CD4-positive, CD25-positive, alpha-beta regulatory T cell (primary cell): Measurements from ENCODE around the gene RASL10B. TPM values are rescaled to one million over a fixed set of nuclear protein-coding genes. Genes with fewer than 3 reads are reported as not detected.
"Not testable (repeated sequence)": the region's sequence is repeated elsewhere in the genome, so short reads cannot be mapped to it uniquely, and the experiment has no call there.

Source experiments
- ATAC-seq, 2 donors: fragments of 150-1000 bp; cut with Tn5 transposase; one replicate each; pipeline ENCODE4 v1.10.0; 2021; ENCODE audit warnings: low read depth in 2 of 2, moderate number of reproducible peaks in 2 of 2, moderate library complexity in 1 of 2
- DNase-seq, 3 donors: peaks; one replicate each; pipeline versions ENCODE4 v3.0.0 to v3.0.0-alpha.2; 2012 to 2022; ENCODE audit warnings: mixed read lengths in 1 of 3
- H3K27ac ChIP-seq: one replicate; pipeline ENCODE4 v1.7.0; 2013; ENCODE audit warnings: mild to moderate bottlenecking, low read length; ENCODE audit not compliant: insufficient read depth, poor library complexity, severe bottlenecking
- H3K27me3 ChIP-seq: one replicate; pipeline ENCODE4 v1.7.0; 2013; ENCODE audit warnings: low read length; ENCODE audit not compliant: control insufficient read depth, insufficient read depth
- H3K36me3 ChIP-seq: one replicate; pipeline ENCODE4 v1.7.0; 2013; ENCODE audit warnings: mild to moderate bottlenecking, low read length, moderate library complexity; ENCODE audit not compliant: control insufficient read depth, insufficient read depth
- H3K4me1 ChIP-seq: 2 replicates; pipeline ENCODE4 v1.7.0; 2013; ENCODE audit warnings: mild to moderate bottlenecking, low read length; ENCODE audit not compliant: insufficient read depth, control insufficient read depth, poor library complexity, severe bottlenecking
- H3K4me3 ChIP-seq: one replicate; pipeline ENCODE4 v1.7.0; 2013; ENCODE audit warnings: low read depth, mild to moderate bottlenecking, low read length, moderate library complexity
- H3K9me3 ChIP-seq, 2 experiments: 1 replicate in 1 of 2; 2 replicates in 1 of 2; pipeline ENCODE4 v1.7.0; 2013; ENCODE audit warnings: low read length in 2 of 2, mild to moderate bottlenecking in 1 of 2, moderate library complexity in 1 of 2; ENCODE audit not compliant: control insufficient read depth in 2 of 2
- H3K27ac Mint-ChIP-seq, 3 donors: one replicate each; pipeline ENCODE4 v1.8.0; 2020 to 2022; ENCODE audit warnings: mild to moderate bottlenecking in 3 of 3, mixed read lengths in 3 of 3, moderate library complexity in 2 of 3
- H3K27me3 Mint-ChIP-seq: one replicate; pipeline ENCODE4 v1.8.0; 2022; ENCODE audit warnings: mild to moderate bottlenecking, mixed read lengths
- H3K36me3 Mint-ChIP-seq: one replicate; pipeline ENCODE4 v1.8.0; 2020; ENCODE audit warnings: mixed read lengths
- H3K4me1 Mint-ChIP-seq, 4 donors: one replicate each; pipeline ENCODE4 v1.8.0; 2020 to 2022; ENCODE audit warnings: mixed read lengths in 4 of 4, mild to moderate bottlenecking in 1 of 4
- H3K4me3 Mint-ChIP-seq, 4 donors: one replicate each; pipeline ENCODE4 v1.8.0; 2020 to 2022; ENCODE audit warnings: mild to moderate bottlenecking in 4 of 4, mixed read lengths in 4 of 4, moderate library complexity in 3 of 4
- H3K9me3 Mint-ChIP-seq, 7 donors: one replicate each; pipeline ENCODE4 v1.8.0; 2020 to 2022; ENCODE audit warnings: mixed read lengths in 7 of 7, mild to moderate bottlenecking in 3 of 7, moderate library complexity in 2 of 7
- polyA plus RNA-seq, 4 donors: library from polyadenylated mRNA; unstranded; fragments of 300-500 nt; fragmentation: Illumina TruSeq; gene quantifications; one replicate each; pipeline ENCODE4 v1.2.3, GENCODE V29; 2021
- total RNA-seq: library from RNA; stranded (reverse); gene quantifications from one replicate; pipeline ENCODE4 v1.2.3, GENCODE V29; 2022

The RASL10B gene
- total and polyA plus RNA-seq, 5 donors from 2014 or later, result 0.14 TPM; not detected in 4

DNA sequence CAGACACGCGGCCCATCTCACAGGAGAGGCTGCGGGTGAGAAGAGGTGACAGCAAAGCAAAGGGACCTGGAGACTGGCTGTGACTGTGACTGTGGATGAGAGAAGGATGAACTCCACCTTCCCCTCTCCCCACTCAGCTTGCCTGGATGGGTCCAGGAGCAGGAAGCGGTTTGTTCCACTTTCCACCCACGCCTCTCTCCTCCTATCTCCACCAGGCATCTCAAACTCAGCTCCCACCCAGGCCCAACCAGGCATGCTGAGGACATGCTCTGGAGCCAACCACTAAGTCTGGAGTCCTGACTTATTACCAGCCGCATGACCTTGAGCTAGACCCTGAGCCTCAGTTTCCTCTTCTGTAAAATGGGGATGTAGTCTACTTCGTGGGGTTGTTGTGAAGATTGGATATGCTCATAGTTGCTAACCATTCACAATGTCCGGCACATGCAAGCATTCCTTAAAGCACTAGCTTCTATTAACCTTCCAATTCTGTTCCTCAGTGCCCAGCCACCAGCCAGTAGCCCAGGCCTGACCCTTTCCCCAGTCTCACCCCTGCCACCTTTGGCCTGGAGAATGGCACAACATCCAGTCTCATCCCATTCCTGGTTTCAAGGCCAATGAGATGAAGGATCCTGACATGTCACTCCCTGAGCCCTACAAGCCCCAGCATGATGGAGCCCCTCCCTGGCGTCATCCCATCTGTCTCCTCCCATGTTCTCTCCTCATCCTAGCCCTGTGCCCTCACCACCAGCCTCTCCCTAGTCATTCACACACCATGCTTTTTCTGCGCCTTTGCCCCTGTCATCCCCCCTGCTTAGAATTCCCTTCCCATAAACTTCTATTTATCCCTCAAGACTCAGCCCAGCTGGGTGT, 19.3 kb downstream of the RASL10B start:
- no peaks in the 10 kb centered on the region for H3K9me3 Mint-ChIP-seq
- peaks cover 61% of the 10 kb centered on the region for H3K27me3 Mint-ChIP-seq
- H3K27ac ChIP-seq, result no peak overlapping the region
- H3K4me3 ChIP-seq, result no peak overlapping the region
- H3K9me3 ChIP-seq, result no peaks in the 10 kb centered on the region
- peaks cover 19% of the 10 kb centered on the region for H3K27me3 ChIP-seq
- H3K4me3 Mint-ChIP-seq, result no peak overlapping the region
- no peak for ATAC-seq
- no peaks in the 10 kb centered on the region for H3K36me3 Mint-ChIP-seq
- DNase-seq, result no peak
- no peaks in the 10 kb centered on the region for H3K36me3 ChIP-seq
- no peak overlapping the region for H3K27ac Mint-ChIP-seq
- H3K4me1 Mint-ChIP-seq, result peaks cover 0 to 9% (median 0%) of the 10 kb centered on the region in 4 donors
- peaks cover 9% of the 10 kb centered on the region for H3K4me1 ChIP-seq

DNA sequence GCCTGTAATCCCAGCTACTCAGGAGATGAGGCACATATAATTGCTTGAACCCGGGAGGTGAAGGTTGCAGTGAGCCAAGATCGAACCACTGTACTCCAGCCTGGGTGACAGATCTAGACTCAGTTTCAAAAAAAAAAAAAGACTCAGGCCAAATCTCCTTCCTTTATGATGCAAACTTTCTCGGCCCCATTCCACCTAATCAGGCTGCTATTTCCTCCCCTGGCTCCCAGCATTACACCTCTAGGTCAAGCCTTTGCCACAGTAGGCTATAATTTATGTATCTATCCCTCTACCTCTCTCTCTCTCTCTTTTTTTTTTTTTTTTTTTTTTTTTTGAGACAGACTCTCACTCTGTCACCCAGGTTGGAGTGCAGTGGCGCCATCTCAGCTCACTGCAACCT, 20.1 kb downstream of the RASL10B start:
- H3K4me1 ChIP-seq, DNase-seq, ATAC-seq, H3K27ac ChIP-seq, H3K9me3 Mint-ChIP-seq, H3K36me3 Mint-ChIP-seq, H3K27ac Mint-ChIP-seq, H3K4me1 Mint-ChIP-seq, H3K9me3 ChIP-seq, H3K36me3 ChIP-seq, H3K4me3 ChIP-seq, H3K4me3 Mint-ChIP-seq: not testable (repeated sequence)
- peaks cover 19% of the 10 kb centered on the region for H3K27me3 ChIP-seq
- H3K27me3 Mint-ChIP-seq, result peaks cover 57% of the 10 kb centered on the region

- H3K27me3 ChIP-seq, result peaks cover 19% of the 10 kb centered on the region
Measured at GRCh38 chr17:35752471-35752870, 21.0 kb downstream of the RASL10B start.

GRCh38 chr17:35752945-35753764, 21.7 kb downstream of the RASL10B start, which contains the start of gene GAS2L2:
GAS2L2 (minus strand) TSS chr17:35753239; CDS start chr17:35752850, 389 bp downstream.
- H3K36me3 Mint-ChIP-seq, result no peaks in the 10 kb centered on the region
- Histone ChIP-seq H3K9me3 (no peaks in the 10 kb centered on the region), H3K4me3 (no peak within 1 kb of the TSS), H3K27me3 (peaks cover 19% of the 10 kb centered on the region), H3K4me1 (peaks cover 5% of the 10 kb centered on the region), H3K36me3 (no peaks in the 10 kb centered on the region), H3K27ac (no peak within 1 kb of the TSS)
- no peak within 1 kb of the TSS for H3K4me3 Mint-ChIP-seq
- no peaks in the 10 kb centered on the region for H3K9me3 Mint-ChIP-seq
- peaks cover 0 to 9% (median 0%) of the 10 kb centered on the region in 4 donors for H3K4me1 Mint-ChIP-seq
- no peak within 1 kb of the TSS for H3K27ac Mint-ChIP-seq
- no peak for ATAC-seq
- DNase-seq, result no peak
- peaks cover 47% of the 10 kb centered on the region for H3K27me3 Mint-ChIP-seq

More at GRCh38 chr17:35752471-35752870, 21.0 kb downstream of the RASL10B start:
- Mint-ChIP-seq H3K36me3 (no peaks in the 10 kb centered on the region), H3K4me1 (peaks cover 0 to 9% (median 0%) of the 10 kb centered on the region in 4 donors), H3K27ac (no peak overlapping the region), H3K9me3 (no peaks in the 10 kb centered on the region), H3K4me3 (no peak overlapping the region), H3K27me3 (peaks cover 52% of the 10 kb centered on the region)
- no peaks in the 10 kb centered on the region for H3K36me3 ChIP-seq
- no peak overlapping the region for H3K4me3 ChIP-seq
- no peak for DNase-seq
- H3K27ac ChIP-seq, result no peak overlapping the region
- no peaks in the 10 kb centered on the region for H3K9me3 ChIP-seq
- peaks cover 5% of the 10 kb centered on the region for H3K4me1 ChIP-seq
- no peak for ATAC-seq

DNA sequence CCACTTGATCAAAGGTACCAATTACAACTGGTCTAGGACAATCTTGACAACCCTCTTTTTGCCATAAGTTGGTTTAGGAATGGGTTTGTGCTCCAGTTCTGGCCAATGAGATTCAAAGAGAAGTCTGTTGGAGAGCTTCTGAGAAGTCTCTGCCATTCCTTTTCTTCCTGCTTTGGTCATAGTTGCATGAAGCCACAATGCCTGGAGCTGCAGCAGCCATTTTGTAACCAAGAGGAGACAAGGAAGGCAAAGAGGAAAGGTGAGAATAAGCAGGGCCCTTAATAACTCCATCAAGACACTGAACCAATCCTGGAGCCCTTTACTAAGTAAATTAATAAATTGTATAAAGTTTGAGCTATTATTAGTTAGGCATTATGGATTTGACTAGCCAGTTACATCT, 25.8 kb downstream of the RASL10B start:
- DNase-seq (no peak), ATAC-seq (no peak)
- Mint-ChIP-seq H3K36me3 (peaks cover 3% of the 10 kb centered on the region), H3K4me3 (no peak overlapping the region), H3K4me1 (peaks cover 0 to 2% (median 0%) of the 10 kb centered on the region in 4 donors), H3K9me3 (no peaks in the 10 kb centered on the region), H3K27me3 (peaks cover 20% of the 10 kb centered on the region), H3K27ac (no peak overlapping the region)
- Histone ChIP-seq H3K9me3 (no peaks in the 10 kb centered on the region), H3K36me3 (no peaks in the 10 kb centered on the region), H3K27me3 (no peaks in the 10 kb centered on the region), H3K4me1 (no peaks in the 10 kb centered on the region), H3K4me3 (no peak overlapping the region), H3K27ac (no peak overlapping the region)

DNA sequence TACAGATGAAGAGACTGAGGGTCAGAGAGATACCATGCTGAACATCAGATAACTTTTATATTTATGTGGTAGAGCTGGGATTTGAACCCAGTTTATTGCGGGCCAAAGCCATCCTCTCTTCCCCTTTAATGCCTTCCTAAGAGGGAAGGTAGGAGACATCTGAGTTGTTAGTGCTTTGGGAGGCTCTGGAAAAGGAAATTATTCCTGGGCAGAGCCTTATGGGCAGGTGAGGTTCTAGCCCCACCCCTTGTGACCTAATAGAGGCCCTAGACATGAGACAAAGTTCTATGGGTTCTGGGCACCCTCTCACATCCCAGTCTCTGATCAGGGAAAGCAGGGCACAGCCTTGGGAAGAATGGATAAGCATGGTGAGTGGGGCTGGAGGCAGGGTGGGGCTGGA, 29.1 kb downstream of the RASL10B start, which contains the start of gene C17orf50:
C17orf50 (plus strand) TSS at position 301 of the 400 bp plus-strand sequence; CDS start at position 356, 55 bp downstream.
- ATAC-seq, result no peak
- no peaks in the 10 kb centered on the region for H3K9me3 Mint-ChIP-seq
- Histone ChIP-seq H3K27ac (no peak within 1 kb of the TSS), H3K4me3 (no peak within 1 kb of the TSS), H3K9me3 (no peaks in the 10 kb centered on the region), H3K4me1 (peaks cover 11% of the 10 kb centered on the region), H3K27me3 (no peaks in the 10 kb centered on the region), H3K36me3 (no peaks in the 10 kb centered on the region)
- H3K36me3 Mint-ChIP-seq, result peaks cover 3% of the 10 kb centered on the region
- H3K27me3 Mint-ChIP-seq, result peaks cover 16% of the 10 kb centered on the region
- H3K4me3 Mint-ChIP-seq, result peak within 1 kb of the TSS in 1 of 4 donors; percentile 50
- DNase-seq, result no peak
- H3K4me1 Mint-ChIP-seq, result peaks cover 0 to 9% (median 3%) of the 10 kb centered on the region in 4 donors
- H3K27ac Mint-ChIP-seq, result no peak within 1 kb of the TSS

DNA sequence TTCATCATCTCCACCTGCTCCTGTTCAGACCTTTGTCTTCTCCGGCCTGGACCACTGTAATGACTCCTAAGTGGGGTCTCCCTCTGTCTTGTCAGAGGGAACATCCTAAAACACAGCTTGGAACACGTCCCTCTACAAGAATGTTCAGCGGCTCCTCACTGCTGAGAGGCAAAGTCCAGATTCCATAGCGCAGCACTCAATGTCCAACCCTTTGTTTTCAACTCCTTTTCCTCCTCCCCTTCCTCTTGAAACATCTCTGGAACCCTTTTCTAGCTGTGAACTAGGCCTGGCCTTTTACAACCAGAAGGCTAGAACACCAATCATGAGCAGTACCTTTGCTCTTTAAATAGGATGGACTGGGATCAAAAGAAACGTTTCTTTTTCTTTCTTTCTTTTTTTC, 30.2 kb downstream of the RASL10B start:
- H3K27ac Mint-ChIP-seq, result no peak overlapping the region
- ATAC-seq, result no peak
- peaks cover 3% of the 10 kb centered on the region for H3K36me3 Mint-ChIP-seq

More for the DNA sequence above, 30.2 kb downstream of the RASL10B start:
- Histone ChIP-seq H3K36me3 (no peaks in the 10 kb centered on the region), H3K4me1 (peaks cover 11% of the 10 kb centered on the region), H3K9me3 (no peaks in the 10 kb centered on the region), H3K27me3 (no peaks in the 10 kb centered on the region), H3K4me3 (no peak overlapping the region), H3K27ac (no peak overlapping the region)
- no peak for DNase-seq
- H3K27me3 Mint-ChIP-seq, result peaks cover 16% of the 10 kb centered on the region
- peak overlapping the region in 1 of 4 donors; percentile 50 for H3K4me3 Mint-ChIP-seq
- H3K9me3 Mint-ChIP-seq, result no peaks in the 10 kb centered on the region
- H3K4me1 Mint-ChIP-seq, result peaks cover 0 to 9% (median 3%) of the 10 kb centered on the region in 4 donors
